PC-3 (cell line): ENCODE results near the gene PADI2. TPM values are rescaled to one million over a fixed set of nuclear protein-coding genes. Genes with fewer than 3 reads are reported as not detected.

Experiments used
- ATAC-seq: fragments of 200-7000 bp; cut with Tn5 transposase; 2 replicates; pipeline ENCODE4 v1.9.1; 2020; ENCODE audit warnings: mild to moderate bottlenecking, moderate library complexity
- BruUV-seq: library from RNA; stranded (reverse); fragments of 400-500 nt; replicated peaks from 2 replicates; lab custom pipeline; 2021; lab: Mats Ljungman, UMichigan
- CTCF ChIA-PET: fragments of 300-600 bp; sonication (Branson Sonifier 250); formaldehyde crosslinking; loops from one replicate; lab custom pipeline; 2022; ENCODE audit warnings: antibody characterized with exemption; lab: Charles Lee
- POLR2A ChIA-PET: fragments of 300-600 bp; sonication (Branson Sonifier 250); formaldehyde crosslinking; loops from one replicate; lab custom pipeline; 2022; ENCODE audit warnings: antibody characterized with exemption; ENCODE audit not compliant: unreplicated experiment; lab: Charles Lee
- DNase-seq: peaks from one replicate; pipeline ENCODE4 v3.0.0-alpha.2; 2015
- H2AFZ ChIP-seq: fragments of 300-600 bp; sonication (generic); 2 replicates; pipeline ENCODE4 v1.6.0; 2016; ENCODE audit warnings: antibody characterized with exemption, low read length
- H3F3A ChIP-seq: fragments of 300-600 bp; sonication (generic); one replicate; pipeline ENCODE4 v1.6.0; 2017; ENCODE audit warnings: antibody characterized with exemption, low read length, control low read depth, mild to moderate bottlenecking; ENCODE audit not compliant: unreplicated experiment
- H3K27ac ChIP-seq: fragments of 300-600 bp; sonication (generic); 2 replicates; pipeline ENCODE4 v1.5.1; 2016; ENCODE audit warnings: mild to moderate bottlenecking, low read length
- H3K27me3 ChIP-seq: fragments of 300-600 bp; sonication (generic); 2 replicates; pipeline ENCODE4 v1.6.1; 2016; ENCODE audit warnings: low read length, mixed read lengths
- H3K36me3 ChIP-seq: fragments of 300-600 bp; sonication (generic); 2 replicates; pipeline ENCODE4 v1.6.1; 2016; ENCODE audit warnings: low read depth, mixed run types, low read length, mixed read lengths
- H3K4me1 ChIP-seq: fragments of 300-600 bp; sonication (generic); 2 replicates; pipeline ENCODE4 v1.5.1; 2016; ENCODE audit warnings: low read length; ENCODE audit not compliant: insufficient read depth
- H3K4me2 ChIP-seq: fragments of 300-600 bp; sonication (generic); 2 replicates; pipeline ENCODE4 v1.6.0; 2016; ENCODE audit warnings: low read length
- H3K4me3 ChIP-seq: fragments of 300-600 bp; sonication (generic); 2 replicates; pipeline ENCODE4 v1.5.1; 2016; ENCODE audit warnings: mild to moderate bottlenecking, low read length, mixed read lengths
- H3K79me2 ChIP-seq: fragments of 300-600 bp; sonication (generic); 2 replicates; pipeline ENCODE4 v1.6.1; 2017; ENCODE audit warnings: low read length, mixed read lengths
- H3K9ac ChIP-seq: fragments of 300-600 bp; sonication (generic); 2 replicates; pipeline ENCODE4 v1.6.0; 2016; ENCODE audit warnings: mild to moderate bottlenecking, low read length
- H3K9me2 ChIP-seq: fragments of 300-600 bp; sonication (generic); replicated peaks from 2 replicates; pipeline ENCODE4 v1.6.1; 2016; ENCODE audit warnings: mixed run types, low read length, mixed read lengths
- H3K9me3 ChIP-seq: fragments of 300-600 bp; sonication (generic); 2 replicates; pipeline ENCODE4 v1.6.1; 2016; ENCODE audit warnings: low read length, mixed read lengths
- H4K20me1 ChIP-seq: fragments of 300-600 bp; sonication (generic); 2 replicates; pipeline ENCODE4 v1.6.1; 2016; ENCODE audit warnings: low read length, mixed read lengths
- CTCF ChIP-seq: fragments of 300-600 bp; sonication (generic); conservative IDR thresholded peaks from 2 replicates; pipeline ENCODE4 v1.5.1; 2017; ENCODE audit warnings: antibody characterized with exemption, low read depth, mild to moderate bottlenecking, low read length
- EZH2 ChIP-seq: fragments of 300-600 bp; sonication (generic); IDR thresholded peaks from one replicate; pipeline ENCODE4 v1.6.1; 2017; ENCODE audit warnings: antibody characterized with exemption, mild to moderate bottlenecking, low read length; ENCODE audit not compliant: unreplicated experiment
- EZH2phosphoT487 ChIP-seq: fragments of 300-600 bp; sonication (generic); IDR thresholded peaks from 2 replicates; pipeline ENCODE4 v1.6.1; 2018; ENCODE audit warnings: mild to moderate bottlenecking, antibody characterized with exemption, low read length, borderline replicate concordance
- intact Hi-C: fragments of 100-400 bp; cut with micrococcal nuclease; formaldehyde crosslinking; loops from 2 replicates; pipeline ENCODE4 v1.9.0; 2023
- total RNA-seq: library from RNA; depleted of rRNA; stranded (reverse); fragments of >200 nt; gene quantifications from 2 replicates; pipeline ENCODE4 v1.2.3, GENCODE V29; 2014

Gene PADI2
- total RNA-seq, 1 experiment from 2014 or later: 2.4 TPM

GRCh38 chr1:17109892-17110554, 9.2 kb downstream of the PADI2 start:
- TF ChIP-seq CTCF: no peak
- no peak for TF ChIP-seq EZH2phosphoT487
- no peak for TF ChIP-seq EZH2
- ATAC-seq: peak; percentile 27; the same call in 1 of the 2 replicates
- no TSS peak for BruUV-seq
- Histone ChIP-seq H3K4me1 (no peaks in the 10 kb centered on the region), H3K27ac (no peak overlapping the region), H3K9me3 (no peaks in the 10 kb centered on the region), H3K36me3 (no peaks in the 10 kb centered on the region), H3K4me3 (no peak overlapping the region), H3K9ac (no peak overlapping the region), H4K20me1 (no peaks in the 10 kb centered on the region), H3K79me2 (no peaks in the 10 kb centered on the region), H2AFZ (no peak overlapping the region), H3F3A (no peaks in the 10 kb centered on the region), H3K4me2 (no peak overlapping the region), H3K9me2 (no peaks in the 10 kb centered on the region), H3K27me3 (no peaks in the 10 kb centered on the region)
- no peak for DNase-seq
- ChIA-PET POLR2A (no interaction called here), CTCF (no interaction called here)
- intact Hi-C loops: no loop called here

- POLR2A ChIA-PET: no interaction called here
- H3K4me2 ChIP-seq: no peak overlapping the region
- H3K4me3 ChIP-seq: no peak overlapping the region
- H3K9ac ChIP-seq: no peak overlapping the region
- no peaks in the 10 kb centered on the region for H3K9me3 ChIP-seq
- no peak overlapping the region for H3K27ac ChIP-seq
- H3K4me1 ChIP-seq: no peaks in the 10 kb centered on the region
- H3K9me2 ChIP-seq: no peaks in the 10 kb centered on the region
- no peak overlapping the region for H2AFZ ChIP-seq
- TF ChIP-seq CTCF (no peak), EZH2phosphoT487 (no peak), EZH2 (no peak)
- DNase-seq: no peak
- no peaks in the 10 kb centered on the region for H3F3A ChIP-seq
- H3K79me2 ChIP-seq: no peaks in the 10 kb centered on the region
- 0 out of 2 replicates have a peak, but pooled peaks have one; percentile 11 for ATAC-seq
- H3K27me3 ChIP-seq: no peaks in the 10 kb centered on the region
- intact Hi-C loops: no loop called here
- H4K20me1 ChIP-seq: no peaks in the 10 kb centered on the region
- no peaks in the 10 kb centered on the region for H3K36me3 ChIP-seq
- CTCF ChIA-PET: no interaction called here
- no TSS peak for BruUV-seq
Measured at GRCh38 chr1:17108786-17109185, 10.5 kb downstream of the PADI2 start.

- Histone ChIP-seq H3K79me2 (no peaks in the 10 kb centered on the region), H3K36me3 (no peaks in the 10 kb centered on the region), H2AFZ (no peak overlapping the region), H3K27me3 (no peaks in the 10 kb centered on the region), H3K9me3 (no peaks in the 10 kb centered on the region), H3K4me3 (no peak overlapping the region), H3K9ac (no peak overlapping the region), H3K4me2 (no peak overlapping the region), H3K4me1 (no peaks in the 10 kb centered on the region), H3K9me2 (no peaks in the 10 kb centered on the region), H3K27ac (no peak overlapping the region), H4K20me1 (no peaks in the 10 kb centered on the region), H3F3A (no peaks in the 10 kb centered on the region)
- DNase-seq (no peak), ATAC-seq (no peak)
- intact Hi-C loops: no loop called here
- ChIA-PET CTCF (no interaction called here), POLR2A (no interaction called here)
- BruUV-seq: no TSS peak
- TF ChIP-seq EZH2: no peak
- TF ChIP-seq CTCF: no peak
- TF ChIP-seq EZH2phosphoT487: no peak
Measured at GRCh38 chr1:17108360-17108759, 10.9 kb downstream of the PADI2 start.
